Liver (tissue), 9 donors: ENCODE data around the gene ACTN3. TPM values are rescaled to one million over a fixed set of nuclear protein-coding genes. Genes with fewer than 3 reads are reported as not detected.
"Not testable (repeated sequence)": the region's sequence is repeated elsewhere in the genome, so short reads cannot be mapped to it uniquely, and the experiment has no call there.

Experiments used
- DNase-seq: peaks from one replicate; pipeline ENCODE4 v3.0.0-alpha.2; 2017; ENCODE audit warnings: low spot score
- H3K27ac ChIP-seq, 2 donors: one replicate each; pipeline ENCODE4 v1.7.0; 2013; ENCODE audit warnings: inconsistent platforms in 2 of 2, low read length in 2 of 2, control low read depth in 1 of 2, low read depth in 1 of 2, mild to moderate bottlenecking in 1 of 2
- H3K27me3 ChIP-seq, 4 donors: one replicate each; pipeline versions ENCODE4 v1.6.1 to v1.7.0; 2013; ENCODE audit warnings: low read length in 3 of 4, inconsistent platforms in 1 of 4, mild to moderate bottlenecking in 1 of 4, moderate library complexity in 1 of 4; ENCODE audit not compliant: control insufficient read depth in 4 of 4, insufficient read depth in 4 of 4
- H3K36me3 ChIP-seq, 4 donors: one replicate each; pipeline versions ENCODE4 v1.6.1 to v1.7.0; 2013; ENCODE audit warnings: low read length in 3 of 4, mild to moderate bottlenecking in 3 of 4, low read depth in 1 of 4, moderate library complexity in 1 of 4; ENCODE audit not compliant: control insufficient read depth in 4 of 4, insufficient read depth in 3 of 4
- H3K4me1 ChIP-seq, 4 donors: one replicate each; pipeline versions ENCODE4 v1.6.1 to v1.7.0; 2013; ENCODE audit warnings: low read length in 3 of 4, mild to moderate bottlenecking in 3 of 4, moderate library complexity in 1 of 4; ENCODE audit not compliant: control insufficient read depth in 4 of 4, insufficient read depth in 4 of 4
- H3K4me3 ChIP-seq, 3 donors: one replicate each; pipeline versions ENCODE4 v1.6.1 to v1.7.0; 2013; ENCODE audit warnings: low read length in 3 of 3, control low read depth in 1 of 3, low read depth in 1 of 3, mild to moderate bottlenecking in 1 of 3
- H3K9ac ChIP-seq, 2 donors: one replicate each; pipeline ENCODE4 v1.7.0; 2013; ENCODE audit warnings: low read length in 2 of 2, mild to moderate bottlenecking in 2 of 2, moderate library complexity in 2 of 2, control low read depth in 1 of 2, low read depth in 1 of 2
- H3K9me3 ChIP-seq, 4 donors: one replicate each; pipeline versions ENCODE4 v1.6.1 to v1.7.0; 2013; ENCODE audit warnings: low read length in 3 of 4; ENCODE audit not compliant: control insufficient read depth in 4 of 4
- FOXA1 ChIP-seq: IDR thresholded peaks from 2 replicates; pipeline ENCODE4 v1.6.1; 2016; ENCODE audit warnings: antibody characterized with exemption
- FOXA2 ChIP-seq: IDR thresholded peaks from 2 replicates; pipeline ENCODE4 v1.6.1; 2016; ENCODE audit warnings: antibody characterized with exemption
- GABPA ChIP-seq, 2 donors: IDR thresholded peaks in 1 of 2; conservative IDR thresholded peaks in 1 of 2; 2 replicates each; pipeline ENCODE4 v1.6.1; 2016; ENCODE audit warnings: antibody characterized with exemption in 2 of 2, mild to moderate bottlenecking in 1 of 2, moderate library complexity in 1 of 2
- HNF4A ChIP-seq, 2 donors: conservative IDR thresholded peaks; 2 replicates each; pipeline ENCODE4 v1.6.1; 2016; ENCODE audit warnings: antibody characterized with exemption in 2 of 2, mild to moderate bottlenecking in 2 of 2
- HNF4G ChIP-seq: IDR thresholded peaks from 2 replicates; pipeline ENCODE4 v1.6.1; 2016; ENCODE audit warnings: antibody characterized with exemption
- NR2F2 ChIP-seq: IDR thresholded peaks from 2 replicates; pipeline ENCODE4 v1.6.1; 2016; ENCODE audit warnings: antibody characterized with exemption
- RAD21 ChIP-seq, 2 donors: IDR thresholded peaks; 2 replicates each; pipeline ENCODE4 v1.6.1; 2016; ENCODE audit warnings: antibody characterized with exemption in 2 of 2, mild to moderate bottlenecking in 2 of 2
- RXRA ChIP-seq, 2 donors: IDR thresholded peaks; 2 replicates each; pipeline ENCODE4 v1.6.1; 2017 to 2018; ENCODE audit warnings: antibody characterized with exemption in 2 of 2, mild to moderate bottlenecking in 1 of 2
- YY1 ChIP-seq: IDR thresholded peaks from 2 replicates; pipeline ENCODE4 v1.6.1; 2016; ENCODE audit warnings: antibody characterized with exemption, mild to moderate bottlenecking
- WGBS: extraction: QIAGEN DNeasy Blood & Tissue Kit; methylation state at CpG from one replicate; pipeline ENCODE4 v1.1.7; 2013; 5-methylcytosine and 5-hydroxymethylcytosine counted together
- polyA plus RNA-seq, 2 donors: library from polyadenylated mRNA; stranded (reverse) in 1 of 2; unstranded in 1 of 2; fragments of 200-250 nt in 1 of 2; fragments of >200 nt in 1 of 2; fragmentation: Nextera tagmentation in 1 of 2; extraction: Ambion mirVana in 1 of 2; gene quantifications; one replicate each; pipeline versions ENCODE4 v1.2.1 to v1.2.3, GENCODE V29; 2013 to 2015
- total RNA-seq, 2 donors: library from RNA; depleted of rRNA; stranded (reverse); fragments of >200 nt; gene quantifications; one replicate each; pipeline ENCODE4 v1.2.3, GENCODE V29; 2014
- TF ChIP-seq, protein P1 (sequence below): fragments of 150-350 bp; IDR thresholded peaks from 2 replicates; pipeline ENCODE4 v1.5.1; 2017; ENCODE audit warnings: improper control_type of control experiment, low read depth, low read length; ENCODE audit not compliant: missing input control
- TF ChIP-seq, protein P2 (sequence below): IDR thresholded peaks from 2 replicates; pipeline ENCODE4 v1.6.1; 2016; ENCODE audit warnings: antibody characterized with exemption
- TF ChIP-seq, protein P3 (sequence below): IDR thresholded peaks from 2 replicates; pipeline ENCODE4 v1.6.1; 2016; ENCODE audit warnings: antibody characterized with exemption, mild to moderate bottlenecking
- TF ChIP-seq, protein P4 (sequence below): IDR thresholded peaks from 2 replicates; pipeline ENCODE4 v1.6.1; 2016; ENCODE audit warnings: antibody characterized with exemption
- TF ChIP-seq, protein P5 (sequence below): IDR thresholded peaks from 2 replicates; pipeline ENCODE4 v1.6.1; 2016; ENCODE audit warnings: antibody characterized with exemption
- donor health status: healthy.
- donor health status: healthy.
- donor health status: healthy.
- donor health status: healthy.
- donor health status: healthy.

The ACTN3 gene
- total and polyA plus RNA-seq, 4 donors = not detected

DNA sequence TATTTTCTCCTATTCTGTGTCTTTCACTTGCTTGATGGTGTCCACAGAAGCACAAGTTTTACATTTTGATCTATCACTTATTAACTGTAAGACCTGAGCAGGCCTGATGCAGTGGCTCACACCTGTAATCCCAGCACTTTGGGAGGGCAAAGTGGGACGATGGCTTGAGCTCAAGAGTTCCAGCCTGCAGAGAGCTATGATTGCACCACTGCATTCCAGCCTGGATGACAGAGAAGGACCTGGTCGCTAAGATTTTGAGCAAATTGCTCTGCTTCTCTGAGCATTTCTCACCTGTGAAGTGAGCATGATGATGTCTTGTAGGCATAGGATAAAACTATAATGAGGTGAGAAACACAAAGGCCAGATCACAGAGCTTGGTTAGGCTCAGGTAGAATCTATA is 39.4 kb downstream of the ACTN3 start:
- Histone ChIP-seq H3K9me3 (no peaks in the 10 kb centered on the region), H3K4me1 (peaks cover 3 to 5% (median 4%) of the 10 kb centered on the region in 4 donors), H3K27ac (no peak overlapping the region), H3K4me3 (no peak overlapping the region), H3K36me3 (no peaks in the 10 kb centered on the region), H3K9ac (no peak overlapping the region), H3K27me3 (no peaks in the 10 kb centered on the region)
- WGBS = 63% methylated on average over 2 of the region's 2 CpGs
- TF ChIP-seq FOXA2 (no peak), HNF4G (no peak), GABPA (IDR thresholded peaks at IDR 0.05 in 1 of 2, conservative IDR thresholded peaks at IDR 0.05 in 1 of 2) (no peak)
- no peak for DNase-seq

DNA sequence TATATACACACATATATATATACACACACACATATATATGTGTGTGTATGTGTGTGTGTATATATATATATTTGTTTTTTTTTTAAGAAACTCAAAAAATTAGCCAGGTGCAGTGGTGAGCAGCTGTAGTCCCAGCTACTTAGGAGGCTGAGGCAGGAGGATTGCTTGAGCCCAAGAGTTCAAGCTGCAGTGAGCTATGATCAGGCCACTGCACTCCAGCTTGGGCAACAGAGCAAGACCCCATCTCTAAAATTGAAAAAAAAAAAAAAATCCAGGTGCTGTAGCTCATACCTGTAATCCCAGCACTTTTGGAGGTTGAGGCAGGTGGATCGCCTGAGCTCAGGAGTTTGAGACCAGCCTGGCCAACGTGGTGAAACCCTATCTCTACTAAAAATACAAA is 42.6 kb downstream of the ACTN3 start:
- H3K27me3 ChIP-seq, H3K36me3 ChIP-seq, H3K27ac ChIP-seq, DNase-seq, H3K9me3 ChIP-seq, H3K9ac ChIP-seq, H3K4me3 ChIP-seq: not testable (repeated sequence)
- 84% methylated on average over 2 of the region's 2 CpGs for WGBS
- H3K4me1 ChIP-seq = peaks cover 10 to 31% (median 20%) of the 10 kb centered on the region in 4 donors

DNA sequence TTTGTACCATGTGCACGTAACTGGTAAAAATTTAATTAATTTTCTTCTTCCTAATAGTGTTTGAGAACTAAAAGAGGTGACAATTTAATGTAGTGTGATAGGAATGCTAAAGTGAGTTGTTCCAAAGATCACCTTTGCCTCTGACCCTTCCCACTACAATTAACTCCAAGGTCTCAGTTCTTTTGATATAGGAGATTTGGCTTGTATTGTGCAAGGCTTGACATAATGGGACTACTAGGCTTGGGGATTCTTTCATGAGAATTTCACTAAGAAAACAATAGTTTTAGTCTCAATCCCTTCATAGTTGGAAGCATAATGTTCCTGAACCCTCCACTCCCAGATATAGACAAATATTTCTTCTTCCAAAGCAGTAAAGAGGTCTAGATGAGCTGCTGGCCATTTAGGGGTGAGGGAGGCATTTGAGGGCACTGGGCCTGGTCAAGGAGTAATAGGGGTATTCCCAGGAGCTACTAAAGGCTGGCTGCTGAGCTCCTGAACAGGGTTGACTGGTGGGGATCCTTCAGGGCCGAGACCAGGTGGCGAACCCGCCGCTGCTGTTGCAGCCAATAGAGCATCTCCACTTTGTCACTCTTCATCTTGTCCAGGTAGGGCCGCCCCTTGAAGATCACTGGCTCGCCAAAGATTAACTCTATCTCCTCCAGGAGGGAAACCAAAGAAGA is 43.4 kb downstream of the ACTN3 start:
- no peaks in the 10 kb centered on the region for H3K27me3 ChIP-seq
- no peak for DNase-seq
- H3K4me1 ChIP-seq = peaks cover 13 to 31% (median 24%) of the 10 kb centered on the region in 4 donors
- H3K4me3 ChIP-seq = no peak overlapping the region
- H3K9me3 ChIP-seq = no peaks in the 10 kb centered on the region
- WGBS = 96% methylated on average over 7 of the region's 7 CpGs
- no peaks in the 10 kb centered on the region for H3K36me3 ChIP-seq
- TF ChIP-seq FOXA2 (no peak), HNF4A (conservative IDR thresholded peaks at IDR 0.05) (no peak), RAD21 (IDR thresholded peaks at IDR 0.05) (no peak), YY1 (no peak), RXRA (IDR thresholded peaks at IDR 0.05) (no peak), FOXA1 (no peak)
- TF ChIP-seq, protein P1, sequence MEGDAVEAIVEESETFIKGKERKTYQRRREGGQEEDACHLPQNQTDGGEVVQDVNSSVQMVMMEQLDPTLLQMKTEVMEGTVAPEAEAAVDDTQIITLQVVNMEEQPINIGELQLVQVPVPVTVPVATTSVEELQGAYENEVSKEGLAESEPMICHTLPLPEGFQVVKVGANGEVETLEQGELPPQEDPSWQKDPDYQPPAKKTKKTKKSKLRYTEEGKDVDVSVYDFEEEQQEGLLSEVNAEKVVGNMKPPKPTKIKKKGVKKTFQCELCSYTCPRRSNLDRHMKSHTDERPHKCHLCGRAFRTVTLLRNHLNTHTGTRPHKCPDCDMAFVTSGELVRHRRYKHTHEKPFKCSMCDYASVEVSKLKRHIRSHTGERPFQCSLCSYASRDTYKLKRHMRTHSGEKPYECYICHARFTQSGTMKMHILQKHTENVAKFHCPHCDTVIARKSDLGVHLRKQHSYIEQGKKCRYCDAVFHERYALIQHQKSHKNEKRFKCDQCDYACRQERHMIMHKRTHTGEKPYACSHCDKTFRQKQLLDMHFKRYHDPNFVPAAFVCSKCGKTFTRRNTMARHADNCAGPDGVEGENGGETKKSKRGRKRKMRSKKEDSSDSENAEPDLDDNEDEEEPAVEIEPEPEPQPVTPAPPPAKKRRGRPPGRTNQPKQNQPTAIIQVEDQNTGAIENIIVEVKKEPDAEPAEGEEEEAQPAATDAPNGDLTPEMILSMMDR = no peak
- no peak overlapping the region for H3K27ac ChIP-seq
- H3K9ac ChIP-seq = no peak overlapping the region

DNA sequence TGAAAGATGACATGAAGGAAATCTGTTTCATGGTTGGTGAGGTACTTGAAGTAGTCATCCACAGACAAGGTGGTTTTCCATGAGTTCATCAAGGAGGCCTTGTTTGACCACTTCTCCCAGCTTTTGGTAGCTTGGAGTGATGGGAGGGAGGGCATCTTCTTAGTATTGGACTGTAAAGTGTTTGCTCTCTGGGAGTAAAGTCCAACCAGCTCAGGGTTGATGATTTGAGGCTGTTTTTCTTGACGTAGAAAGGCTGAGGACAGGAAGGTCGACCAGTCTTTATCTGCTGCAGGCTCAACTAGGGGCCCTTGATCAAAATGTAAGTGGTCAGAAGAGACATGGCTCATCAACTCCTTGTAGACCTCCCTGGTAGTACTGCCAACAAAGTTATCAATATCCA is 44.5 kb downstream of the ACTN3 start:
- 25% methylated on average over 2 of the region's 2 CpGs for WGBS
- no peaks in the 10 kb centered on the region for H3K9me3 ChIP-seq
- no peak overlapping the region for H3K4me3 ChIP-seq
- no peak overlapping the region for H3K27ac ChIP-seq
- H3K27me3 ChIP-seq = no peaks in the 10 kb centered on the region
- DNase-seq = no peak
- peaks cover 13 to 35% (median 27%) of the 10 kb centered on the region in 4 donors for H3K4me1 ChIP-seq
- H3K36me3 ChIP-seq = no peaks in the 10 kb centered on the region
- H3K9ac ChIP-seq = no peak overlapping the region
- peak; percentile 68 for TF ChIP-seq HNF4G
- TF ChIP-seq GABPA (IDR thresholded peaks at IDR 0.05 in 1 of 2, conservative IDR thresholded peaks at IDR 0.05 in 1 of 2) = no peak
- TF ChIP-seq, protein P2, sequence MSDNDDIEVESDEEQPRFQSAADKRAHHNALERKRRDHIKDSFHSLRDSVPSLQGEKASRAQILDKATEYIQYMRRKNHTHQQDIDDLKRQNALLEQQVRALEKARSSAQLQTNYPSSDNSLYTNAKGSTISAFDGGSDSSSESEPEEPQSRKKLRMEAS = no peak
- TF ChIP-seq, protein P3, sequence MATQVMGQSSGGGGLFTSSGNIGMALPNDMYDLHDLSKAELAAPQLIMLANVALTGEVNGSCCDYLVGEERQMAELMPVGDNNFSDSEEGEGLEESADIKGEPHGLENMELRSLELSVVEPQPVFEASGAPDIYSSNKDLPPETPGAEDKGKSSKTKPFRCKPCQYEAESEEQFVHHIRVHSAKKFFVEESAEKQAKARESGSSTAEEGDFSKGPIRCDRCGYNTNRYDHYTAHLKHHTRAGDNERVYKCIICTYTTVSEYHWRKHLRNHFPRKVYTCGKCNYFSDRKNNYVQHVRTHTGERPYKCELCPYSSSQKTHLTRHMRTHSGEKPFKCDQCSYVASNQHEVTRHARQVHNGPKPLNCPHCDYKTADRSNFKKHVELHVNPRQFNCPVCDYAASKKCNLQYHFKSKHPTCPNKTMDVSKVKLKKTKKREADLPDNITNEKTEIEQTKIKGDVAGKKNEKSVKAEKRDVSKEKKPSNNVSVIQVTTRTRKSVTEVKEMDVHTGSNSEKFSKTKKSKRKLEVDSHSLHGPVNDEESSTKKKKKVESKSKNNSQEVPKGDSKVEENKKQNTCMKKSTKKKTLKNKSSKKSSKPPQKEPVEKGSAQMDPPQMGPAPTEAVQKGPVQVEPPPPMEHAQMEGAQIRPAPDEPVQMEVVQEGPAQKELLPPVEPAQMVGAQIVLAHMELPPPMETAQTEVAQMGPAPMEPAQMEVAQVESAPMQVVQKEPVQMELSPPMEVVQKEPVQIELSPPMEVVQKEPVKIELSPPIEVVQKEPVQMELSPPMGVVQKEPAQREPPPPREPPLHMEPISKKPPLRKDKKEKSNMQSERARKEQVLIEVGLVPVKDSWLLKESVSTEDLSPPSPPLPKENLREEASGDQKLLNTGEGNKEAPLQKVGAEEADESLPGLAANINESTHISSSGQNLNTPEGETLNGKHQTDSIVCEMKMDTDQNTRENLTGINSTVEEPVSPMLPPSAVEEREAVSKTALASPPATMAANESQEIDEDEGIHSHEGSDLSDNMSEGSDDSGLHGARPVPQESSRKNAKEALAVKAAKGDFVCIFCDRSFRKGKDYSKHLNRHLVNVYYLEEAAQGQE = no peak
- TF ChIP-seq NR2F2 = no peak
- no peak for TF ChIP-seq FOXA2
- peak; percentile 89 to 93 for TF ChIP-seq HNF4A (conservative IDR thresholded peaks at IDR 0.05)
- TF ChIP-seq, protein P4, sequence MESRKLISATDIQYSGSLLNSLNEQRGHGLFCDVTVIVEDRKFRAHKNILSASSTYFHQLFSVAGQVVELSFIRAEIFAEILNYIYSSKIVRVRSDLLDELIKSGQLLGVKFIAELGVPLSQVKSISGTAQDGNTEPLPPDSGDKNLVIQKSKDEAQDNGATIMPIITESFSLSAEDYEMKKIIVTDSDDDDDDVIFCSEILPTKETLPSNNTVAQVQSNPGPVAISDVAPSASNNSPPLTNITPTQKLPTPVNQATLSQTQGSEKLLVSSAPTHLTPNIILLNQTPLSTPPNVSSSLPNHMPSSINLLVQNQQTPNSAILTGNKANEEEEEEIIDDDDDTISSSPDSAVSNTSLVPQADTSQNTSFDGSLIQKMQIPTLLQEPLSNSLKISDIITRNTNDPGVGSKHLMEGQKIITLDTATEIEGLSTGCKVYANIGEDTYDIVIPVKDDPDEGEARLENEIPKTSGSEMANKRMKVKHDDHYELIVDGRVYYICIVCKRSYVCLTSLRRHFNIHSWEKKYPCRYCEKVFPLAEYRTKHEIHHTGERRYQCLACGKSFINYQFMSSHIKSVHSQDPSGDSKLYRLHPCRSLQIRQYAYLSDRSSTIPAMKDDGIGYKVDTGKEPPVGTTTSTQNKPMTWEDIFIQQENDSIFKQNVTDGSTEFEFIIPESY = no peak
- peak in 1 of 2 donors; percentile 13 for TF ChIP-seq RAD21 (IDR thresholded peaks at IDR 0.05)
- TF ChIP-seq, protein P5, sequence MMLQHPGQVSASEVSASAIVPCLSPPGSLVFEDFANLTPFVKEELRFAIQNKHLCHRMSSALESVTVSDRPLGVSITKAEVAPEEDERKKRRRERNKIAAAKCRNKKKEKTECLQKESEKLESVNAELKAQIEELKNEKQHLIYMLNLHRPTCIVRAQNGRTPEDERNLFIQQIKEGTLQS = no peak
- peak; percentile 24 for TF ChIP-seq YY1
- TF ChIP-seq FOXA1 = no peak
- TF ChIP-seq RXRA (IDR thresholded peaks at IDR 0.05) = peak in 1 of 2 donors; percentile 48
